Skeletal muscle satellite cell (primary cell): ENCODE results near the gene HMGN1.
"Not testable (repeated sequence)": the region's sequence is repeated elsewhere in the genome, so short reads cannot be mapped to it uniquely, and the experiment has no call there.

Source experiments
- H3K27me3 ChIP-seq: 2 replicates; pipeline ENCODE4 v1.7.0; 2013; ENCODE audit warnings: low read length; ENCODE audit not compliant: control insufficient read depth, insufficient read depth
- H3K36me3 ChIP-seq: 2 replicates; pipeline ENCODE4 v1.7.0; 2013; ENCODE audit warnings: mild to moderate bottlenecking, control low read depth, low read length; ENCODE audit not compliant: insufficient read depth
- H3K4me1 ChIP-seq: 2 replicates; pipeline ENCODE4 v1.7.0; 2013; ENCODE audit warnings: low read length; ENCODE audit not compliant: control insufficient read depth, insufficient read depth
- H3K4me2 ChIP-seq: 2 replicates; pipeline ENCODE4 v1.7.0; 2013; ENCODE audit warnings: mild to moderate bottlenecking, low read length
- H3K4me3 ChIP-seq: 2 replicates; pipeline ENCODE4 v1.7.0; 2013; ENCODE audit warnings: low read length
- H3K9ac ChIP-seq: 2 replicates; pipeline ENCODE4 v1.7.0; 2013; ENCODE audit warnings: mild to moderate bottlenecking, low read depth, low read length, moderate library complexity
- H3K9me3 ChIP-seq: replicated peaks from 2 replicates; pipeline ENCODE4 v1.7.0; 2013; ENCODE audit warnings: mild to moderate bottlenecking, control low read depth, low read length

The HMGN1 gene

DNA sequence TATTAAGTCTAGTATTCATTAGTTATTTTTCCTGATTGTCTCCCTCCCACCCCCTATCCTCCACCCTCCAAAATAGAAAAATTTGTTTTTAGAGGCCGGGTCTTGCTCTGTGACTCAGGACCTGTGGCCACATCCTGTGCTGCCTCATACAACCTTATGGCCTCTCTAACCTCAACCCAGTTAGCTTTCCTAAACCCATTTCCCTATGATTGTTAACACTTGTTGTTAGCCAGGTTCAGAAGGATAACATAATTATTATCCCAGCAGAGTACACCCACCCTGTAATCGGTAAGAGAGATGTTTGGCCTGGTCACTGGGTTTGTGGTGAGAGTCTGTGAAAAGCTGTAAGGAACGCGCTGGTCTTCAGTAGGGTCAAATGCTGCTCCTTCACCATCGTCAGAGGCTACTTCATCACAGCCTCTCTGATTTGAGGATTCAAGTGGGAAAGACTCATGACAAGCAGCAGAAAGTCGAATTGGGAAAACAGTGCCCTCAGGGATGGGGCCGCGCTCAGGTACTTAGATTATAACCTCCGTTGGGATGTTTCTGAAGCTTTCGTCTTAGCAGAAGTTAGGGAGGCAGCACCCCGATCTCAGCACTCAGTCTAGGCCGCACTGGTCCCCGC, 35.9 kb upstream of the HMGN1 start:
- H3K4me3 ChIP-seq: no peak overlapping the region
- no peaks in the 10 kb centered on the region for H3K9me3 ChIP-seq
- peak overlapping the region; percentile 85 for H3K4me2 ChIP-seq
- no peaks in the 10 kb centered on the region for H3K36me3 ChIP-seq
- H3K27me3 ChIP-seq: no peaks in the 10 kb centered on the region
- peaks cover 39% of the 10 kb centered on the region for H3K4me1 ChIP-seq
- peak overlapping the region; percentile 39 for H3K9ac ChIP-seq

DNA sequence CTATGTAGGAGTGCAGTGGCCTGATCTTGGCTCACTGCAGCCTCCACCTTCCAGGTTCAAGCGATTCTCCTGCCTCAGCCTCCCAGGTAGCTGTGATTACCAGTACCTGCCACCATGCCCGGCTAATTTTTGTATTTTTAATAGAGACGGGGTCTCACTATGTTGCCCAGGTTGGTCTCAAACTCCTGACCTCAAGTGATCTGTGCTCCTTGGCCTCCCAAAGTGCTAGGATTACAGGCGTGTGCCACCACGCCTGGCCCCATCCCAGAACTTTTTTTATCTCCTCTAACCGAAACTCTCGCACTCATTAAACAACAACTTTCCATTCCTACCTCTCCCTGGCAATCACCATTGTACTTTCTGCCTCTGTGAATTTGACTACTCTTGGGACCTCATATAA, 33.2 kb upstream of the HMGN1 start:
- H3K9me3 ChIP-seq, H3K9ac ChIP-seq, H3K27me3 ChIP-seq, H3K4me2 ChIP-seq, H3K36me3 ChIP-seq, H3K4me3 ChIP-seq: not testable (repeated sequence)
- H3K4me1 ChIP-seq: peaks cover 33% of the 10 kb centered on the region

DNA sequence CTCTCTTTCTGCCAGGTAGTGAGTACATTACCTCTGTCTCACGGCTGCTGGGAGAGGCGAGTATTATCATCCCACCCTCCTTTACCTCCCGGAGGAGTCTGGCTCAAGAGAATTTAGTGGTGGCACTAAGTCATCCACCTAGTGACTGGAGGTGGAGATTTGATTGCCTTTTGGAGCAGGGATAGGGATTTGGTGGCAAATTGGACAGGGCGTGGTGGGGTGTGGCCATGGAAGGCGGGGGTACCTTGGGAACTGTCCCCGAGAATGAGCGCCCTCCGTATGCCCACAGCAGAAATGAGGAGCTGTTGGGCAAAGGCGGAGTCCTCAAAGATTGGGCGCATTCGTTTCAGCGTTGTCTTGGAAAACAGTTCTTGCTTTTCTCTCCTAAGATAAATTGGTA, 32.1 kb upstream of the HMGN1 start:
- peak overlapping the region; percentile 93 for H3K4me3 ChIP-seq
- H3K27me3 ChIP-seq: peaks cover 13% of the 10 kb centered on the region
- H3K9me3 ChIP-seq: no peaks in the 10 kb centered on the region
- peak overlapping the region; percentile 92 for H3K9ac ChIP-seq
- peaks cover 27% of the 10 kb centered on the region for H3K4me1 ChIP-seq
- no peaks in the 10 kb centered on the region for H3K36me3 ChIP-seq
- H3K4me2 ChIP-seq: peak overlapping the region; percentile 83

DNA sequence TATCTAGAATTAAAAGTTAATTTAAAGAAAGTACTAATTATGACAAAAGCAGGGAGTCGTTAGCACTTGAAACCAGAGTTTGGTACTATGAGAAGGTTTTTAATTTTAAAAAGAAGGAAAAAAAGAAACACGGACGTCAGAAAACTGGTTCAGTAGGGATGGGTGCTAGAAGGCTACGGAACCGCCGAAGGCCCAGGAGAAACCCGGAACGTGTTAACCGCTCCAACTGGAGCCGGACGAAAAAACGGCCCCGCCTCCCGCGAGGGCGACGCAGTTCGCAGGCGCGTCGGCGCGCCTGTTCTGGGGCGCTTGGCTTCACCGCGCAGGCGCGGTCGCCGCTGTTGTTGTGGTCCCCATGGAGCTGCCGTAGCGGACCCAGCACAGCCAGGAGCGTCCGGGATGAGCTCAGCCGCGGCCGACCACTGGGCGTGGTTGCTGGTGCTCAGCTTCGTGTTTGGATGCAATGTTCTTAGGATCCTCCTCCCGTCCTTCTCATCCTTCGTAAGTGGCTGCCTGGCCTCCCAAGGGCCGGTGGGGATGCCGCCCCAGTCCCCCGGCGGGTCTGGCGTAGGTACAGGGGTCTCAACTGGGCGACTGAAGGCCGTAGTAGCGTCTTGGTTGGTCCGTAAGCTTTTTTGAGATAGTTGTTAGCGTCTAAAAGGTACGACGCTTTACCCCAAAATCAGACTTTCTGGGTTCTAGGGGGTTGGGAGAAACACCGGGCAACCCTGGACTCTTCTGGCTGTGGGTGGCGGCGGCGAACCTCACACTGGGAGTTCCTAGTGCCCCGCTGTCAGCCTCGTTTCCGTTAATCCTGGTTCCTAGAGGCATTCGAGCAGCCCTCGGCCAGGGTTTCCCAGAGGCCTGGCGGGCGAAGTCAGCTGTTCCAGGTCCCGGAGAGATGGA, 31.4 kb upstream of the HMGN1 start:
- peak overlapping the region; percentile 92 for H3K9ac ChIP-seq
- H3K36me3 ChIP-seq: no peaks in the 10 kb centered on the region
- H3K4me3 ChIP-seq: peak overlapping the region; percentile 93
- H3K4me2 ChIP-seq: peak overlapping the region; percentile 83
- H3K4me1 ChIP-seq: peaks cover 20% of the 10 kb centered on the region
- H3K27me3 ChIP-seq: peaks cover 18% of the 10 kb centered on the region
- no peaks in the 10 kb centered on the region for H3K9me3 ChIP-seq

DNA sequence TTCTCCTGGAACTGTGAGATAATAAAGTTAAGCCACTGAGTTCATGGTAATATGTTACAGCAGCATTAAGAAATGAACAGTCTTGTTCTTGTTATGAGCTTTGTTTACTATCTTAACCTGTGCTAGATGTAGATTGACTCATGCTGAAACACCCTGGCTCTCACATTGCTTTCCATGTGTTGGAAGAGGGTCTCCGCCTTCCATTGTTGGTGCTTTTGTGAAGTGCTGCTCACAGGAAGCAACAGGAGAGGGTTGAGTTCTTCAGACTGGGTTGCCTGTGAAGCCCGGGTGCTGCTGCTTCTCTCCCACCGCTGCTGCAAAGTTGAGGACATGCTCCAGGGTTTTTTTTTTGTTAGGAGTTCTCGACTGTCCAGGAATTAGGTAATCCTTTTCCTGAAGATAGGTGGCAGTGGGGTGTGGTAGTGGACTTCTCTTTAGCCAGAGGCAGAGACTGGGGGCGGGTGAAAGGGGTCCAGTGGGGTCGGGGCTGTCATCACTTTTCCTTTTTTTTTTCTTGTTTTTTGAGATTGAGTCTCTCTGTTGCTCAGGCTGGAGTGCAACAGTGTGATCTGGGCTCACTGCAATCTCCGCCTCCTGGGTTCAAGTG, 28.7 kb upstream of the HMGN1 start:
- H3K27me3 ChIP-seq: peaks cover 20% of the 10 kb centered on the region
- no peak overlapping the region for H3K9ac ChIP-seq
- H3K4me3 ChIP-seq: no peak overlapping the region
- H3K36me3 ChIP-seq: no peaks in the 10 kb centered on the region
- H3K4me1 ChIP-seq: peaks cover 12% of the 10 kb centered on the region
- no peak overlapping the region for H3K4me2 ChIP-seq
- H3K9me3 ChIP-seq: no peaks in the 10 kb centered on the region

DNA sequence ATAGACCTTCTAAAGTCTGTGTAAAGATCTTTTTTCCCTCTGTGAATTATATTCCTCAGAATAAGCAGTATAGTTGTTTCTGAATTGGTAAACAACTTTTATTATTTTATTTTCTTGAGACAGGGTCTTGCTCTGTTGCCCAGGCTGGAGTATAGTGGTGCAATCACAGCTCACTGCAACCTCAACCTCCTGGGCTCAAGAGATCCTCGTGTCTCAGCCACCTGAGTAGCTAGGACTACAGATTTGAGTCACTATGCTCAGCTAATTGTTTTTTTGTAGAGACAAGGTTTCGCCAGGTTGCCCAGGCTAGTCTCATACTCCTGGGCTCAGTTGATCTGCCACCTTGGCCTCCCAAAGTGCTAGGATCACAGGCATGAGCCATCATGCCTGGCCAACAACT, 26.6 kb upstream of the HMGN1 start:
- H3K9ac ChIP-seq: no peak overlapping the region
- H3K36me3 ChIP-seq: no peaks in the 10 kb centered on the region
- H3K4me2 ChIP-seq: no peak overlapping the region
- H3K9me3 ChIP-seq: no peaks in the 10 kb centered on the region
- no peak overlapping the region for H3K4me3 ChIP-seq
- H3K27me3 ChIP-seq: peaks cover 24% of the 10 kb centered on the region
- H3K4me1 ChIP-seq: peaks cover 4% of the 10 kb centered on the region

DNA sequence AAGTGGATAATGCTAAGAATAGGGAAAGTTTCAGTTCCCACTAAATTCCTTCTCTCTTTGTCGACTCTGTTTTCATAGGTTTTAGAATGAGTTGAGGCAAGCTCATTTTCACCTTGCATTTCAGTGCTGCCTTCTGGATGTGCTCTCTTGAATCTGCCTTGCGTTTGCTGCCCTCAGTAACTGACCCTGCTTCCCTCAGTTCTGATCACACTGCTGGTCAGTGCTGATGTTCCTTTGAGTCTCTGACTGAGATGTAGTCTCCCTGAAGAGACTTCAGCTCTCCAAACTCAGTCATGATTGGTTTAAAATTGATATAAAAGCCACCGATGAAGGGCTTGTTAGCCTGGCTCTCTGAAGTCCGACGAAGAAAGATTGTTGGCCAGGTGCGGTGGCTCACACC, 25.2 kb upstream of the HMGN1 start:
- no peaks in the 10 kb centered on the region for H3K9me3 ChIP-seq
- no peak overlapping the region for H3K9ac ChIP-seq
- no peaks in the 10 kb centered on the region for H3K4me1 ChIP-seq
- H3K4me3 ChIP-seq: no peak overlapping the region
- no peaks in the 10 kb centered on the region for H3K36me3 ChIP-seq
- peak overlapping the region; percentile 34 for H3K4me2 ChIP-seq
- H3K27me3 ChIP-seq: peaks cover 25% of the 10 kb centered on the region

DNA sequence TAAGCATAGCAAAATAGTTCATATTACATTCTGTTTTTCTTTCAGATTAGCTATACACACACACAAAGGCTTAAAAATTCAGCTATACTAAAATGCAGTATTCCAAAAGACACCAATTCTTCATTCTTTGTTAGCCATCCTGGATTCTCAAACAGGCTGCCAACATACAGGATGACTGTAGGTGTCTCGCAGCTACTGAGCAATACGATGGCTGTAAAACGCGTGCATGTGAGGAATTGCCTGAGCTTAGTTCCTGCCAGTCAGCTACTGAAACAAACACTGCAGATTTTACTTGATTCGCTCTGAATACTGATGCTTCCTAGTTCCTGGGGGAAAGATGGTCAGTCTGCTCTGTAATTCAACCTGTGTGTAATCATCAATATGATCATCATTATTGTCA, 24.7 kb upstream of the HMGN1 start:
- Histone ChIP-seq H3K4me1 (no peaks in the 10 kb centered on the region), H3K36me3 (no peaks in the 10 kb centered on the region), H3K9me3 (no peaks in the 10 kb centered on the region), H3K4me2 (peak overlapping the region; percentile 34), H3K9ac (no peak overlapping the region), H3K27me3 (peaks cover 25% of the 10 kb centered on the region), H3K4me3 (no peak overlapping the region)

DNA sequence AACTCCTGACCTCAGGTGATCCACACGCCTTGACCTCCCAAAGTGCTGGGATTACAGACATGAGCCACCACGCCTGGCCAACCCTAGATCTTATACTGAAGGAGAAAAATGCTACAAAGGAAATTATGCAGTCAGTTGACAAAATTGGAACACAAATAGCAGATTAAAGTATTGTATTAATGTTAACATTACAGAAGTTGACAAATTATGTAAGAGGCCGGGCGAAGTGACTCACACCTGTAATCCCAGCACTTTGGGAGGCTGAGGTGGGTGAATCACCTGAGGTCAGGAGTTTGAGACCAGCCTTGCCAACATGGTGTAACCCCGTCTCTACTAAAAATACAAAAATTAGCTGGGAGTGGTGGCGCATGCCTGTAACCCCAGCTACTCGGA, 21.0 kb upstream of the HMGN1 start:
- not testable (repeated sequence) for H3K9me3 ChIP-seq, H3K27me3 ChIP-seq, H3K4me1 ChIP-seq, H3K4me3 ChIP-seq, H3K36me3 ChIP-seq, H3K4me2 ChIP-seq, H3K9ac ChIP-seq

DNA sequence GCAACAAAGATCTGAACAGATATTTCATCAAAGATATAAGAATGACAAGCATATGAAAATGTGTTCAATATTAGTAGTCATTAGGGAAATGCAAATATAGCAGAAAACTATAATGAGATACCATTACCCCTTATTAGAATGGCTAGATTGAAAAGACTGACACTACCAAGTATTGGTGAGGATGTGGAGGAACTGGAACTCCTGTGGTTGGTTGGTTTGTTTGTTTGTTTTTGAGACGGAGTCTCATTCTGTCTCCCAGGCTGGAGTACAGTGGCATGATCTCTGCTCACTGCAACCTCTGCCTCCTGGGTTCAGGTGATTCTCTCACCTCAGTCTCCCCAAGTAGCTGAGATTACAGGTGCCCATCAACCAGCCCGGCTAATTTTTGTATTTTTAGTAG, 18.9 kb upstream of the HMGN1 start:
- Histone ChIP-seq H3K27me3 (peaks cover 5% of the 10 kb centered on the region), H3K9me3 (no peaks in the 10 kb centered on the region), H3K4me2 (no peak overlapping the region), H3K4me3 (no peak overlapping the region), H3K36me3 (no peaks in the 10 kb centered on the region), H3K9ac (no peak overlapping the region), H3K4me1 (peaks cover 14% of the 10 kb centered on the region)

DNA sequence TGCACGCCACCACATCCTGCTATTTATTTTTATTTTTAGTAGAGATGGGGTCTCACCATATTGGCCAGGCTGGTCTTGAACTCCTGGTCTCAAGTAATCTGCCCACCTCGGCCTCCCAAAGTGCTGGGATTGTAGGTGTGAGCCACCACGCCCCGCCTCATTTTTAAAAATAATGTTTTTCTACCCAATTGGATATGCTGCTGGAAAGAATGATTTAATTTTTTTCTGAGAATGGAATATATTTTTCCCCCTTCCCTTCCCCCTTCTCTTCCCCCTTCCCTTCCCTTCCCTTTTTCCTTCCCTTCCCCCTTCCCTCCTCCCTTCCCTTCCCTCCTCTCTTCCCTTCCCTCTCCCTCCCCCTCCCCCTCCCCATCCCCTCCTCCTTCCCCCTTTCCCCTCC, 17.7 kb upstream of the HMGN1 start:
- peaks cover 13% of the 10 kb centered on the region for H3K27me3 ChIP-seq
- H3K9ac ChIP-seq: no peak overlapping the region
- H3K9me3 ChIP-seq: no peaks in the 10 kb centered on the region
- H3K4me1 ChIP-seq: peaks cover 14% of the 10 kb centered on the region
- H3K4me2 ChIP-seq: no peak overlapping the region
- H3K36me3 ChIP-seq: no peaks in the 10 kb centered on the region
- H3K4me3 ChIP-seq: no peak overlapping the region
